ENCODE data around the gene BTG1.
"Not testable (repeated sequence)": the region's sequence is repeated elsewhere in the genome, so short reads cannot be mapped to it uniquely, and the experiment has no call there.

Gene BTG1

DNA sequence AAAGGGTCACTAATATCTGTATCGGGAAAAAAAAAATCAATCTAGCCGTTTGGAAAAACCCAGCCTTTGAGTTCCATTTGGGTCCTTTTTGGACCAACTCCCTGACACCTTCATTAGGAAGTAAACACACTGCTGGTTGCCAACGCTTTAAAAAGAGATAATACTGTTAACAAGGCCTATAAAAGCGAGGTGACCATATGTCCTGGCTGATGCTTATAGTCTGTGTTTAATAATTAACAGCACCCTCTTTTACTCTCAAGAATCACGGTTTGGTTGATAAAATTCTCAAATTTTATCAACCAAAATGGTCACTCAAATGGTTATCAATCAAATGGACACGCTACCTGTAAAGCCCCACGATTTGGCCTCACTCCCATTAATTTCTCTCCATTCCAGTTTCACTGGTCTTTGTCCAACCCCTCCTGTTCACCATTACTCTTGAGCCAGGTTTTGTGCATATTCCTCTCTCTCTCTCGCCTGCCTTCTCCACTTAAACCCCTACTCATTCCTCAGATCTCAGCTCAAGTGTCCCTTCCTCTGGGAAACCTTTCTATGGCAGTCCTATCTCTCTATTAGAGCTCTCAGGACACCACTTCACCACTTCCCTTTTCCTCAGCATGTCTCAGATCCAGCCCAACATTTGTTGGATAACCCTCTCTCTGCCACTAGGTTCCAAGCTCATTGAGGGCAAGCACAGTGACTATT, 9.5 kb downstream of the BTG1 start:
- ChIA-PET POLR2A (interaction anchor here (4.2 kb wide), 1 partner anchor 9 kb away, joined by 48 read pairs; the partner anchor contains the start of gene BTG1), CTCF (interaction anchor here (1.1 kb wide), 1 partner anchor 10 kb away, joined by 4 read pairs; the partner anchor contains the start of gene BTG1)
- no peak for DNase-seq (ENCODE audit: extremely low spot score)
- TF ChIP-seq, protein P1, sequence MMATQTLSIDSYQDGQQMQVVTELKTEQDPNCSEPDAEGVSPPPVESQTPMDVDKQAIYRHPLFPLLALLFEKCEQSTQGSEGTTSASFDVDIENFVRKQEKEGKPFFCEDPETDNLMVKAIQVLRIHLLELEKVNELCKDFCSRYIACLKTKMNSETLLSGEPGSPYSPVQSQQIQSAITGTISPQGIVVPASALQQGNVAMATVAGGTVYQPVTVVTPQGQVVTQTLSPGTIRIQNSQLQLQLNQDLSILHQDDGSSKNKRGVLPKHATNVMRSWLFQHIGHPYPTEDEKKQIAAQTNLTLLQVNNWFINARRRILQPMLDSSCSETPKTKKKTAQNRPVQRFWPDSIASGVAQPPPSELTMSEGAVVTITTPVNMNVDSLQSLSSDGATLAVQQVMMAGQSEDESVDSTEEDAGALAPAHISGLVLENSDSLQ (IDR thresholded peaks at IDR 0.05): no peak
- TF ChIP-seq SUZ12 (IDR thresholded peaks at IDR 0.05) (no peak), FOXM1 (IDR thresholded peaks at IDR 0.05; ENCODE audit: borderline replicate concordance) (no peak), ARNT (IDR thresholded peaks at IDR 0.05) (no peak), CTBP1 (IDR thresholded peaks at IDR 0.05; ENCODE audit: borderline replicate concordance) (no peak), ZNF384 (IDR thresholded peaks at IDR 0.05) (no peak)

DNA sequence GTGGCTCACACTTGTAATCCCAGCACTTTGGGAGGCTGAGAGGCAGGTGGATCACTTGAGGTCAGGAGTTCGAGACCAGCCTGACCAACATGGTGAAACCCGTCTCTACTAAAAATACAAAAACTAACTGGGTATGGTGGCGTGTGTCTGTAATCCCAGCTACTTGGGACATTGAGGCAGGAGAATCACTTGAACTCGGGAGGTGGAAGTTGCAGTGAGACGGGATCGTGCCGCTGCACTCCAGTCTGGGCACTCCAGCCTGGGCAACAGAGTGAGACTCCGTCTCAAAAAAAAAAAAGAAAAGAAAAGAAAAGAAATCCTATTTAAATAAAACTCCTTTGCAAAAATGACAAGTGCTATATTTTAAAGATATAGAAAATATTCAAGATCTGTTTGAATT, 10.1 kb downstream of the BTG1 start:
- CTCF ChIA-PET; DNase-seq (ENCODE audit: extremely low spot score): not testable (repeated sequence)
- POLR2A ChIA-PET: interaction anchor here (4.2 kb wide), 1 partner anchor 10 kb away, joined by 48 read pairs; the partner anchor contains the start of gene BTG1

DNA sequence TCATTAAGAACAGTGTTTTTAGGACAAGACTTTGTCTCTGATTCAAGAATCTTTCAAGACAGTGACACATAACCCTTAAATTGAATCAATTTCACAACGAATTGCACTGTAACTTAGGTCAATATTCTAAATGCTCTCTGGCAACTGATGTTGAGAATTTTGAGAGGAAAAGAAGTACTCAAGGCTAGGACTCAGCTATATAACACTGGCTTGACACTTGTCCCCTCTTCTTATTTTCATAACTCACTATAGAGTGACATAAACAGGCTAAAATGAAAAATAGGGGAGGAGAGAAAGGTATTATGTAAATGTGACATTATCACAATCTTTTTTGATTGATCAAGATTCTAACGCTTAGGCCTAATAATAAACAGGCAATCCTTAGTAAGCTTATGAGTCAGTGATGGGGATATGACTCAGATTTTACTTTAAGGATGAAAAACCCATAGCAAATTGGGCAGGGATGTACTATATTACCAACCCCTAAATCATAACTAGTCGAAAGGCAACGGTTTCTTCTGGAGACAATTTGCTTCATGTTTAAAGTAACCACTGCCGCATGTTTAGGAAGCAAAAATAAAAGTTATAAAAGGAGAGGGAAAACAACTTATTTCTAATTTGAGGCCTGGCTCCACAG, 10.9 kb downstream of the BTG1 start:
- POLR2A ChIA-PET: interaction anchor here (4.2 kb wide), 1 partner anchor 10 kb away, joined by 48 read pairs; the partner anchor contains the start of gene BTG1
- CTCF ChIA-PET: no interaction called here
- TF ChIP-seq NFRKB (IDR thresholded peaks at IDR 0.05) (no peak), SUZ12 (IDR thresholded peaks at IDR 0.05) (no peak), ZNF384 (IDR thresholded peaks at IDR 0.05) (no peak)
- TF ChIP-seq, protein P1 (IDR thresholded peaks at IDR 0.05): no peak
- no peak for DNase-seq (ENCODE audit: extremely low spot score)

DNA sequence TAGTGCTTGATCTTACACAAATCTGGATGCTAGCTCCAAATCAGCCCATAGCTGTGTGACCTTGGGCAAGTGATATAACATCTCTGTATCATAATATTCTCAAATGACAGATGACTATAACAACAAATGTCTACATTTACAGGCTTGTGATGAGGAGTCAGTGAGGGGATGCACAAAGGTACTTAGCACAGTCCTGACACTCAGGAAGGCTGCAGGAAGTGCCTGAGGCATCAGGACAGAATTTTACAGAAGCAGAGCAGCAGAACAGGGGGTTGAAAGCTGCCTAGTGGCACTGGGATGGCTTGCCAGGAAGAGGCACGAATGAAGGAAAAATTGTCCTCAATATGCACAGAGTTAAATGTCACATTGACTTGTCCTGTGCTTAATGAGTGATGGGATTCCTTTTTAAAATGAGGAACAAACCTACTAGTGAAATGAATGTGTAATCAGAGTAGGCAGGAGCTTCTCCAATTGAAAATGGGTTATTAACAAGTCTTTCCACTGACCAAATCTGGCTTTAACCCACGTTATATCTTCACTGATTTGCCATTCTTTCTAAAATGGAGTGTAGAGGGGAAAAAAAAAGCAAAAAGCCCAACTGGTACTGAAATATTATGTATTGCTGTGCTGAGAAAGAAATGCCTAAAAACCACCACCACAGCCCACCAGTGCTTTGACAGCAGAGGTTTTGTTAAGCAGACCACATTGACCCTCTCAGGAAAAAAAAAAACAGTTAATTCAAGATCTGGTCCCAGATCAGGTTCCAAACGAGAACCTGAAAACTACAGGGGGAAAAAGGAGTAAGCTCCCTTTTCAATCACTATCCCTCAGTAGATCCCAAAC, 11.6 kb downstream of the BTG1 start:
- DNase-seq (ENCODE audit: extremely low spot score): no peak
- CTCF ChIA-PET: interaction anchor here (0.6 kb wide), 1 partner anchor 153 kb away, joined by 3 read pairs; no protein-coding TSS in a partner anchor
- POLR2A ChIA-PET: interaction anchor here (4.2 kb wide), 1 partner anchor 11 kb away, joined by 48 read pairs; the partner anchor contains the start of gene BTG1
- TF ChIP-seq L3MBTL2 (conservative IDR thresholded peaks at IDR 0.05) (no peak), BHLHE40 (IDR thresholded peaks at IDR 0.05; ENCODE audit: borderline replicate concordance) (no peak), FOXM1 (IDR thresholded peaks at IDR 0.05; ENCODE audit: borderline replicate concordance) (no peak)

DNA sequence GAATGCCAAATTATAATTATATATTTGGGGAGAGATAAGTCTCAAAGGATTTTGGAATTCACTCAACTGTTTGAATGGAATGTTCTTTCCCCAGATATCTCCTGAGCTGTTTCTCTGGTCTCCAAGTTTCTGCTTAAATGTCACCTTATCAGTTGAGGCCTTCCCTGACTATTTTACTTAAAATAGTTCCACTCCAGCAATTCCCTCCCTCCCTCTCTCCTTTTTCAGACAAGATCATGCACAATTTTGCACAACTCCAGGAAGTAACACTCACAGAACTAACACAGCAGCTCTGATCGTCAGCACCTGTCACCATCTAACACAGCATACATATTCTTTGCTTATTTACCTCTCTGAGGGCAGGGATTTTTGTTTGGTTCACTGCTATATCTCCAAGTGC, 12.5 kb downstream of the BTG1 start:
- no peak for DNase-seq (ENCODE audit: extremely low spot score)
- CTCF ChIA-PET: interaction anchor here (0.6 kb wide), 1 partner anchor 746 kb away, joined by 3 read pairs; no protein-coding TSS in a partner anchor
- POLR2A ChIA-PET: interaction anchor here (0.9 kb wide), 1 partner anchor 13 kb away, joined by 3 read pairs; the partner anchor contains the start of gene BTG1

DNA sequence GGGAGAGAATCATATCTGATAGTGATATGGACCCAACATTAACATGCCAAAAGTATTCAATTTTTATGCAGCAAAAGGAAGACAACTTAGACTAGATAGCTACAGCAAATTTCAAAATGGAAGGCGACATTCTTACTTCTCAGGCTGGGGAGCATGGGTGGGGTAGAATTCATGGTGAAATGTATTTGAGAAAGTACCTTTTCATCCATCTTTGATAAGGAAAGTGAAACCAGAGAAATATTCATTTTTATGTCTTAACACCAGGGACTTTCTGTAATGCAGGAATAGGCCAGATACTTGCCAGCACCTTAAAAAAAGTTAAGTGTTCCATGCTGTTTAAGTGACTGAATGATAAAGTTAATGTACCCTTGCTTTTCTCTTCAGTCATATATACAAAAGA, 13.4 kb downstream of the BTG1 start:
- TF ChIP-seq SUZ12 (IDR thresholded peaks at IDR 0.05) (no peak), ELF4 (IDR thresholded peaks at IDR 0.05) (no peak), NFRKB (IDR thresholded peaks at IDR 0.05) (no peak), L3MBTL2 (conservative IDR thresholded peaks at IDR 0.05) (no peak), HDGF (IDR thresholded peaks at IDR 0.05; ENCODE audit: borderline replicate concordance) (no peak), FOXM1 (IDR thresholded peaks at IDR 0.05; ENCODE audit: borderline replicate concordance) (no peak), BHLHE40 (IDR thresholded peaks at IDR 0.05; ENCODE audit: borderline replicate concordance) (no peak), ARNT (IDR thresholded peaks at IDR 0.05) (no peak), SP1 (IDR thresholded peaks at IDR 0.05) (no peak), LEF1 (IDR thresholded peaks at IDR 0.05; ENCODE audit: borderline replicate concordance) (no peak), TARDBP (IDR thresholded peaks at IDR 0.05) (no peak), FOXA1 (IDR thresholded peaks at IDR 0.05) (no peak), ZNF384 (IDR thresholded peaks at IDR 0.05) (no peak), FOXK2 (IDR thresholded peaks at IDR 0.05) (no peak), CTBP1 (IDR thresholded peaks at IDR 0.05; ENCODE audit: borderline replicate concordance) (no peak)
- TF ChIP-seq, protein P1 (IDR thresholded peaks at IDR 0.05): no peak
- POLR2A ChIA-PET: interaction anchor here (1.4 kb wide), 1 partner anchor 14 kb away, joined by 4 read pairs; the partner anchor contains the start of gene BTG1
- CTCF ChIA-PET: no interaction called here
- DNase-seq (ENCODE audit: extremely low spot score): no peak

More for the DNA sequence above, 12.5 kb downstream of the BTG1 start:
- TF ChIP-seq NFRKB (IDR thresholded peaks at IDR 0.05) (no peak), FOXM1 (IDR thresholded peaks at IDR 0.05; ENCODE audit: borderline replicate concordance) (no peak), TARDBP (IDR thresholded peaks at IDR 0.05) (no peak), FOXK2 (IDR thresholded peaks at IDR 0.05) (no peak), SP1 (IDR thresholded peaks at IDR 0.05) (no peak), SUZ12 (IDR thresholded peaks at IDR 0.05) (no peak), L3MBTL2 (conservative IDR thresholded peaks at IDR 0.05) (no peak), CTBP1 (IDR thresholded peaks at IDR 0.05; ENCODE audit: borderline replicate concordance) (no peak)
- TF ChIP-seq, protein P1 (IDR thresholded peaks at IDR 0.05): no peak

Data from HEK293T (cell line).